NCI-H128 (cell line): ENCODE results near the gene CWC27.
"Not testable (repeated sequence)": the region's sequence is repeated elsewhere in the genome, so short reads cannot be mapped to it uniquely, and the experiment has no call there.

Experiments used
- DNase-seq: peaks from one replicate; lab custom pipeline; 2025; ENCODE audit not compliant: unreplicated experiment; lab: John Stamatoyannopoulos, UW

The CWC27 gene

GRCh38 chr5:64914396-64914795 is 145.7 kb downstream of the CWC27 start:
- DNase-seq, result no peak

- DNase-seq, result no peak
These were observed 149.4 kb downstream of the CWC27 start for GRCh38 chr5:64918083-64918482.

GRCh38 chr5:64921386-64921785 is 152.7 kb downstream of the CWC27 start:
- no peak for DNase-seq

GRCh38 chr5:64923151-64923685 is 154.5 kb downstream of the CWC27 start:
- DNase-seq, result no peak

GRCh38 chr5:64925123-64925522 is 156.4 kb downstream of the CWC27 start:
- DNase-seq, result no peak

GRCh38 chr5:64929833-64930232 is 161.1 kb downstream of the CWC27 start:
- DNase-seq, result no peak

- no peak for DNase-seq
These were observed 162.1 kb downstream of the CWC27 start for GRCh38 chr5:64930672-64931318.

- not testable (repeated sequence) for DNase-seq
These were observed 170.7 kb downstream of the CWC27 start for GRCh38 chr5:64939422-64939771.

GRCh38 chr5:64939772-64940510 is 171.2 kb downstream of the CWC27 start:
- no peak for DNase-seq

GRCh38 chr5:64942460-64942859 is 173.7 kb downstream of the CWC27 start:
- DNase-seq, result no peak

- no peak for DNase-seq
These were observed 176.1 kb downstream of the CWC27 start for GRCh38 chr5:64944868-64945267.

- peak; percentile 65 for DNase-seq
These were observed 178.3 kb downstream of the CWC27 start for GRCh38 chr5:64947031-64947430.

GRCh38 chr5:64947801-64948200 is 179.1 kb downstream of the CWC27 start:
- no peak for DNase-seq

- DNase-seq, result no peak
These were observed 180.6 kb downstream of the CWC27 start for GRCh38 chr5:64949331-64949730.

- DNase-seq, result no peak
These were observed 184.4 kb downstream of the CWC27 start for GRCh38 chr5:64952951-64953673.

- DNase-seq, result no peak
These were observed 185.8 kb downstream of the CWC27 start for GRCh38 chr5:64954518-64954917.

- DNase-seq, result no peak
These were observed 190.1 kb downstream of the CWC27 start for GRCh38 chr5:64958757-64959391.

- no peak for DNase-seq
These were observed 194.5 kb downstream of the CWC27 start for GRCh38 chr5:64963278-64963677.

GRCh38 chr5:64968591-64969110 is 199.9 kb downstream of the CWC27 start:
- no peak for DNase-seq

- no peak for DNase-seq
These were observed 200.8 kb downstream of the CWC27 start for GRCh38 chr5:64969578-64969977.

- DNase-seq, result no peak
These were observed 202.8 kb downstream of the CWC27 start for GRCh38 chr5:64971513-64971912.
